OCI-LY1 (cell line): ENCODE measurements around the gene PRR4.

Experiments used
- H2AFZ ChIP-seq: fragments of 200-600 bp; sonication (generic), shearing (Covaris generic); 2 replicates; pipeline ENCODE4 v1.6.0; 2014; ENCODE audit warnings: antibody characterized with exemption, mild to moderate bottlenecking, low read length
- H3F3A ChIP-seq: fragments of 200-600 bp; sonication (generic), shearing (Covaris generic); 2 replicates; pipeline ENCODE4 v1.6.0; 2014; ENCODE audit warnings: mild to moderate bottlenecking, antibody characterized with exemption, low read length, moderate library complexity; ENCODE audit not compliant: insufficient read depth
- H3K27ac ChIP-seq: fragments of 200-600 bp; sonication (generic); 2 replicates; pipeline ENCODE4 v1.5.1; 2014; ENCODE audit warnings: low read length, mixed run types, mild to moderate bottlenecking, low read depth; ENCODE audit not compliant: poor library complexity, severe bottlenecking
- H3K27me3 ChIP-seq: fragments of 200-600 bp; sonication (generic); 2 replicates; pipeline ENCODE4 v1.6.0; 2014; ENCODE audit warnings: antibody characterized with exemption, mild to moderate bottlenecking, low read length, moderate library complexity; ENCODE audit not compliant: insufficient read depth
- H3K36me3 ChIP-seq: fragments of 200-600 bp; sonication (generic); 2 replicates; pipeline ENCODE4 v1.6.1; 2014; ENCODE audit warnings: mild to moderate bottlenecking, antibody characterized with exemption, low read length, moderate library complexity, mixed read lengths; ENCODE audit not compliant: insufficient read depth
- H3K4me1 ChIP-seq: fragments of 200-600 bp; sonication (generic); 2 replicates; pipeline ENCODE4 v1.5.1; 2014; ENCODE audit warnings: mild to moderate bottlenecking, low read length, moderate library complexity; ENCODE audit not compliant: insufficient read depth, severe bottlenecking
- H3K4me2 ChIP-seq: fragments of 200-600 bp; sonication (generic), shearing (Covaris generic); 2 replicates; pipeline ENCODE4 v1.6.1; 2014; ENCODE audit warnings: low read length
- H3K4me3 ChIP-seq: fragments of 200-600 bp; sonication (generic); 2 replicates; pipeline ENCODE4 v1.5.1; 2014; ENCODE audit warnings: low read length, low read depth, mild to moderate bottlenecking, mixed read lengths; ENCODE audit not compliant: poor library complexity, severe bottlenecking
- H3K79me2 ChIP-seq: fragments of 200-600 bp; shearing (Covaris generic); 2 replicates; pipeline ENCODE4 v1.6.1; 2016; ENCODE audit warnings: mixed run types, low read length, mixed read lengths; ENCODE audit not compliant: insufficient read depth
- H3K9ac ChIP-seq: fragments of 200-600 bp; sonication (generic), shearing (Covaris generic); 2 replicates; pipeline ENCODE4 v1.6.1; 2014; ENCODE audit warnings: mild to moderate bottlenecking, low read length, mixed read lengths
- H3K9me2 ChIP-seq: fragments of 200-600 bp; sonication (generic), shearing (Covaris generic); 2 replicates; pipeline ENCODE4 v1.6.1; 2014; ENCODE audit warnings: low read depth, mild to moderate bottlenecking, low read length, mixed read lengths
- H3K9me3 ChIP-seq: fragments of 200-600 bp; shearing (Covaris generic); 2 replicates; pipeline ENCODE4 v1.6.1; 2014; ENCODE audit warnings: low read length, mixed read lengths
- H4K20me1 ChIP-seq: fragments of 200-600 bp; sonication (generic), shearing (Covaris generic); 2 replicates; pipeline ENCODE4 v1.6.0; 2016; ENCODE audit warnings: mild to moderate bottlenecking, low read length; ENCODE audit not compliant: insufficient read depth
- EZH2 ChIP-seq: fragments of 200-600 bp; sonication (generic), shearing (Covaris generic); IDR thresholded peaks from 2 replicates; pipeline ENCODE4 v1.8.0; 2017; ENCODE audit warnings: borderline replicate concordance, mixed run types, mild to moderate bottlenecking, antibody characterized with exemption, low read length, moderate library complexity, mixed read lengths
- TF ChIP-seq, protein P1 (sequence below): fragments of 200-600 bp; sonication (generic), shearing (Covaris generic); IDR thresholded peaks from 2 replicates; pipeline ENCODE4 v1.5.1; 2017; ENCODE audit warnings: mild to moderate bottlenecking, antibody characterized with exemption, low read length, moderate library complexity, mixed read lengths

The PRR4 gene

DNA sequence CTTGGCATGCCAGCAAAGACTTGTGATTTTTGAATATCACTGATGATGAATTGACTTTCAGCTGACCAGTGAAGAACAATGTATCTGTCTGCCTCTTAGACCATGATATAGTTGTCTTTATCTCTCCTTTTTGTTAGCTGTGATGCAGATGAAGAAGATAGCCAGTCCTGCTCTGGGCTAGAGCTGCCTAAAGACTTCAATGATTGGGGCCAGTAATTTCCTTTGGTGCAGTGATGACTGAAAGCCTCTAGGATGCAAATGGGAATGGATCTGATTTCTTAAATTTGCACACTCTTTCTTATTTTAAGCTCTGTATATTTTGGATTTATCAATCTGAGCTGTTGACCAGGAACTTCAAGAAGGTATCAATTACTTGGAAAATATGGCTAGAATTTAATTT lies 39.2 kb downstream of the PRR4 start, which contains the start of gene TAS2R9:
Gene TAS2R9, minus strand, starts transcription at position 101 of the 400 bp plus-strand sequence. Its CDS starts 93 bp downstream, at position 8.
- TF ChIP-seq EZH2, result no peak
- Histone ChIP-seq H3K9me3 (no peaks in the 10 kb centered on the region), H2AFZ (no peak within 1 kb of the TSS), H3F3A (no peaks in the 10 kb centered on the region), H3K79me2 (no peaks in the 10 kb centered on the region), H3K4me3 (no peak within 1 kb of the TSS), H3K4me1 (no peaks in the 10 kb centered on the region), H4K20me1 (no peaks in the 10 kb centered on the region), H3K4me2 (no peak within 1 kb of the TSS), H3K9me2 (no peaks in the 10 kb centered on the region), H3K27me3 (no peaks in the 10 kb centered on the region), H3K9ac (no peak within 1 kb of the TSS), H3K36me3 (no peaks in the 10 kb centered on the region), H3K27ac (no peak within 1 kb of the TSS)

DNA sequence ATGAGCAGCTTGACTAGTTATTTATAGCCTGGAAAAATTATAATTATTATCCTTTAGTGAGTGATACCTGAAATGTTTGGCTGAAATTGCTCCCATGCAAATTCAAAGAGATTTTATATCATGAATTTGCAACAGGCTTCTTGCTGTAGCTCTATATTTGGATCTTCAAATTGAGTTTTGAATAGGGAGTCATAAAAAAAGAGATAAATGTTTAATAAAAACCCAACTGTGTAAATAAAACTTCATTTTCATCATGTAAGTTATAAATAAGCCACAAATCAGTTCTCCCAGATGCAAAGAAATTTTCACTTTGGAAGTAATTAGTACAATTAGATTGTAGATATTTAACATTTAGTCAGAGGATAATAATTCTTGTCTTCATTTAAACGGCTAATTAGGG lies 42.1 kb downstream of the PRR4 start, which contains the start of gene TAS2R8:
Gene TAS2R8, minus strand, starts transcription at position 101 of the 400 bp plus-strand sequence. CDS start 306 bp downstream, outside the sequence.
- H3K36me3 ChIP-seq, result no peaks in the 10 kb centered on the region
- H3K4me2 ChIP-seq, result no peak within 1 kb of the TSS
- H3K27ac ChIP-seq, result no peak within 1 kb of the TSS
- no peaks in the 10 kb centered on the region for H3K4me1 ChIP-seq
- no peak within 1 kb of the TSS for H3K4me3 ChIP-seq
- H3K9me3 ChIP-seq, result no peaks in the 10 kb centered on the region
- no peak within 1 kb of the TSS for H2AFZ ChIP-seq
- H3K9me2 ChIP-seq, result no peaks in the 10 kb centered on the region; the same call in 1 of the 2 replicates
- H4K20me1 ChIP-seq, result no peaks in the 10 kb centered on the region
- H3K9ac ChIP-seq, result no peak within 1 kb of the TSS
- TF ChIP-seq EZH2, result no peak
- TF ChIP-seq, protein P1, sequence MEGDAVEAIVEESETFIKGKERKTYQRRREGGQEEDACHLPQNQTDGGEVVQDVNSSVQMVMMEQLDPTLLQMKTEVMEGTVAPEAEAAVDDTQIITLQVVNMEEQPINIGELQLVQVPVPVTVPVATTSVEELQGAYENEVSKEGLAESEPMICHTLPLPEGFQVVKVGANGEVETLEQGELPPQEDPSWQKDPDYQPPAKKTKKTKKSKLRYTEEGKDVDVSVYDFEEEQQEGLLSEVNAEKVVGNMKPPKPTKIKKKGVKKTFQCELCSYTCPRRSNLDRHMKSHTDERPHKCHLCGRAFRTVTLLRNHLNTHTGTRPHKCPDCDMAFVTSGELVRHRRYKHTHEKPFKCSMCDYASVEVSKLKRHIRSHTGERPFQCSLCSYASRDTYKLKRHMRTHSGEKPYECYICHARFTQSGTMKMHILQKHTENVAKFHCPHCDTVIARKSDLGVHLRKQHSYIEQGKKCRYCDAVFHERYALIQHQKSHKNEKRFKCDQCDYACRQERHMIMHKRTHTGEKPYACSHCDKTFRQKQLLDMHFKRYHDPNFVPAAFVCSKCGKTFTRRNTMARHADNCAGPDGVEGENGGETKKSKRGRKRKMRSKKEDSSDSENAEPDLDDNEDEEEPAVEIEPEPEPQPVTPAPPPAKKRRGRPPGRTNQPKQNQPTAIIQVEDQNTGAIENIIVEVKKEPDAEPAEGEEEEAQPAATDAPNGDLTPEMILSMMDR, result no peak
- H3K27me3 ChIP-seq, result 0 out of 2 replicates have a peak, but pooled peaks cover 3% of the 10 kb centered on the region
- no peaks in the 10 kb centered on the region for H3K79me2 ChIP-seq
- H3F3A ChIP-seq, result no peaks in the 10 kb centered on the region

DNA sequence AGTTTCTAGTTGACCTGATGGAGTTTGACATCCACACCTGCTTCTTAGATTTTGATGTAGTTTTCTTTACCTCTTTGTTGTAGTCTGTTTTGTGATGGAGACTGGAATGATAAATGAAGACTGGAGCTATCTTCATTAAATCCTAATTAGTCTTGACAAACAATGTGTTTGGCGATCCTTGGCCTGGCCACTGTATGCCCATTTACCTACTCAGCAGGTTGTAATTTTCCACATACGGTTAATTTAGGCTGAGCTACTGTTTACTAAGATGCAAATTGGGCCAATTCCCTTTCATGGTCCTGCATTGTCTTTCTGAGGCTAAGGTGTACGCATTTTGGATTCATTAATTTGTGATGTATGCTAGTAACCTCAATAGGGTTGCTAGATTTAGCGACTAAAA lies 46.7 kb downstream of the PRR4 start, which contains the start of gene TAS2R7:
Gene TAS2R7, minus strand, starts transcription at position 41 of the 400 bp plus-strand sequence. CDS start 57 bp downstream, outside the sequence.
- Histone ChIP-seq H3K9me2 (no peaks in the 10 kb centered on the region; the same call in 1 of the 2 replicates), H3K27me3 (0 out of 2 replicates have a peak, but pooled peaks cover 5% of the 10 kb centered on the region), H3K27ac (no peak within 1 kb of the TSS), H3K9ac (no peak within 1 kb of the TSS), H3K36me3 (no peaks in the 10 kb centered on the region), H3F3A (no peaks in the 10 kb centered on the region), H3K4me3 (no peak within 1 kb of the TSS), H3K4me2 (no peak within 1 kb of the TSS), H3K9me3 (no peaks in the 10 kb centered on the region), H2AFZ (no peak within 1 kb of the TSS), H3K4me1 (no peaks in the 10 kb centered on the region), H4K20me1 (no peaks in the 10 kb centered on the region), H3K79me2 (no peaks in the 10 kb centered on the region)
- no peak for TF ChIP-seq EZH2
- TF ChIP-seq, protein P1, result no peak

DNA sequence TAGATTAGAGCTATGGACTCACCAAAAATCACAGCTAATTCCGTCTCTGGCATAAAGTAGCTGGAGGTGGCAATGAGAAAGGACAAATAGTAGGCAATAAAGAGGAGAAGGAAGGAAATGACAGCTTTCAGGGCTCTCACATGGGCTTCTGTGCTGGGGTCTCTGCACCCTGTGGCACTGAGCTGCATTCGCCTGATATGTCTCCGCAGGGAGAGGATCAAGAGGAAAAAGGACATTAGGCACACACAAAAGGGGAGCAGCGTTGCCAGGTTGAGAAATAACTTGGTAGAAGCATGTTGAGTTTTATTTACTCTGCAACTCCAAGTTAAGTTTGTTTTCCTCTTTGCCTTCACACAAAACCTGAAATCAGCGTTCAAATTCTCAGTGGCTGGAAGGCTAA lies 47.5 kb downstream of the PRR4 start:
- Histone ChIP-seq H3K9ac (no peak overlapping the region), H3K4me1 (no peaks in the 10 kb centered on the region), H3K9me2 (no peaks in the 10 kb centered on the region; the same call in 1 of the 2 replicates), H3K79me2 (no peaks in the 10 kb centered on the region), H3K27me3 (0 out of 2 replicates have a peak, but pooled peaks cover 5% of the 10 kb centered on the region), H3K9me3 (no peaks in the 10 kb centered on the region), H3K4me3 (no peak overlapping the region), H3F3A (no peaks in the 10 kb centered on the region), H3K27ac (no peak overlapping the region), H3K4me2 (no peak overlapping the region), H4K20me1 (no peaks in the 10 kb centered on the region), H2AFZ (no peak overlapping the region), H3K36me3 (no peaks in the 10 kb centered on the region)
- TF ChIP-seq EZH2, result no peak
- TF ChIP-seq, protein P1, result no peak
